Mesenchymal stem cell (in vitro differentiated cells and primary cell): ENCODE data around the gene TBX1.
A peak's percentile ranks its signal among the peaks of the same experiment; 100 is the strongest.

Experiments
- DNase-seq: peaks from one replicate; pipeline ENCODE4 v3.0.0-alpha.2; 2013
- H2AFZ ChIP-seq: one replicate; pipeline ENCODE4 v1.6.1; 2013; ENCODE audit warnings: low read depth, mild to moderate bottlenecking, control low read depth, inconsistent platforms, low read length, moderate library complexity
- H2AK5ac ChIP-seq: 2 replicates; pipeline ENCODE4 v1.6.1; 2013; ENCODE audit warnings: low read length, moderate library complexity, mild to moderate bottlenecking, inconsistent platforms; ENCODE audit not compliant: severe bottlenecking
- H2BK120ac ChIP-seq: one replicate; pipeline ENCODE4 v1.6.1; 2013; ENCODE audit warnings: low read depth, mild to moderate bottlenecking, inconsistent platforms, low read length, moderate library complexity
- H2BK12ac ChIP-seq, 2 experiments: one replicate each; pipeline ENCODE4 v1.6.1; 2013; ENCODE audit warnings: inconsistent platforms in 2 of 2, low read length in 2 of 2, mild to moderate bottlenecking in 2 of 2, moderate library complexity in 2 of 2, control low read depth in 1 of 2
- H2BK15ac ChIP-seq: one replicate; pipeline ENCODE4 v1.6.1; 2013; ENCODE audit warnings: mild to moderate bottlenecking, low read depth, inconsistent platforms; ENCODE audit not compliant: poor library complexity, severe bottlenecking
- H2BK5ac ChIP-seq: 2 replicates; pipeline ENCODE4 v1.6.1; 2013; ENCODE audit warnings: low read depth, mild to moderate bottlenecking, low read length, control low read depth, inconsistent platforms; ENCODE audit not compliant: poor library complexity, severe bottlenecking
- H3K14ac ChIP-seq, 2 experiments: one replicate each; pipeline ENCODE4 v1.6.1; 2013; ENCODE audit warnings: inconsistent platforms in 2 of 2, low read length in 2 of 2, control low read depth in 1 of 2, mild to moderate bottlenecking in 1 of 2, moderate library complexity in 1 of 2
- H3K18ac ChIP-seq, 2 experiments: one replicate each; pipeline ENCODE4 v1.6.1; 2013; ENCODE audit warnings: inconsistent platforms in 2 of 2, low read length in 2 of 2, control low read depth in 1 of 2, low read depth in 1 of 2, mild to moderate bottlenecking in 1 of 2
- H3K23ac ChIP-seq, 2 experiments: one replicate each; pipeline ENCODE4 v1.6.1; 2013; ENCODE audit warnings: inconsistent platforms in 2 of 2, low read length in 2 of 2, mild to moderate bottlenecking in 2 of 2, moderate library complexity in 2 of 2, control low read depth in 1 of 2
- H3K27ac ChIP-seq: 2 replicates; pipeline ENCODE4 v1.5.1; 2013; ENCODE audit warnings: mild to moderate bottlenecking, moderate library complexity, low read length, control low read depth, inconsistent platforms; ENCODE audit not compliant: poor library complexity, severe bottlenecking
- H3K27me3 ChIP-seq, 2 experiments: 2 replicates each; pipeline versions ENCODE4 v1.6.1 to v1.7.0; 2013; ENCODE audit warnings: low read length in 2 of 2, mild to moderate bottlenecking in 2 of 2, moderate library complexity in 2 of 2, control low read depth in 1 of 2, inconsistent platforms in 1 of 2; ENCODE audit not compliant: control insufficient read depth in 1 of 2, insufficient read depth in 1 of 2
- H3K36me3 ChIP-seq, 2 experiments: 2 replicates each; pipeline versions ENCODE4 v1.6.1 to v1.7.0; 2013; ENCODE audit warnings: low read length in 2 of 2, control low read depth in 1 of 2, inconsistent platforms in 1 of 2, low read depth in 1 of 2, mild to moderate bottlenecking in 1 of 2; ENCODE audit not compliant: insufficient read depth in 2 of 2, control insufficient read depth in 1 of 2
- H3K4ac ChIP-seq, 2 experiments: one replicate each; pipeline ENCODE4 v1.6.1; 2013; ENCODE audit warnings: inconsistent platforms in 2 of 2, low read length in 2 of 2, mild to moderate bottlenecking in 2 of 2, moderate library complexity in 2 of 2, control low read depth in 1 of 2, low read depth in 1 of 2
- H3K4me1 ChIP-seq: 2 replicates; pipeline ENCODE4 v1.6.1; 2013; ENCODE audit warnings: low read depth, low read length, control low read depth; ENCODE audit not compliant: control insufficient read depth, insufficient read depth
- H3K4me2 ChIP-seq: 2 replicates; pipeline ENCODE4 v1.6.1; 2013; ENCODE audit warnings: low read length, mild to moderate bottlenecking, inconsistent platforms; ENCODE audit not compliant: poor library complexity, severe bottlenecking
- H3K4me3 ChIP-seq, 2 experiments: 2 replicates each; pipeline versions ENCODE4 v1.5.1 to v1.7.0; 2013; ENCODE audit warnings: low read length in 2 of 2, mild to moderate bottlenecking in 2 of 2, control low read depth in 1 of 2, low read depth in 1 of 2; ENCODE audit not compliant: insufficient read depth in 1 of 2
- H3K79me1 ChIP-seq: replicated peaks from 2 replicates; pipeline ENCODE4 v1.6.1; 2013; ENCODE audit warnings: mild to moderate bottlenecking, control low read depth, low read length, inconsistent platforms; ENCODE audit not compliant: poor library complexity, severe bottlenecking
- H3K9ac ChIP-seq: 2 replicates; pipeline ENCODE4 v1.7.0; 2013; ENCODE audit warnings: mild to moderate bottlenecking, low read length, moderate library complexity
- H3K9me3 ChIP-seq: 2 replicates; pipeline ENCODE4 v1.7.0; 2013; ENCODE audit warnings: mild to moderate bottlenecking, low read length; ENCODE audit not compliant: control insufficient read depth
- H4K8ac ChIP-seq: one replicate; pipeline ENCODE4 v1.6.1; 2013; ENCODE audit warnings: inconsistent platforms, mild to moderate bottlenecking, low read length, moderate library complexity
- H4K91ac ChIP-seq: one replicate; pipeline ENCODE4 v1.6.1; 2013; ENCODE audit warnings: mild to moderate bottlenecking, low read length, inconsistent platforms
- WGBS: methylation state at CpG from one replicate; pipeline ENCODE4 v1.1.7; 2013; ENCODE audit warnings: mixed read lengths; 5-methylcytosine and 5-hydroxymethylcytosine counted together

The TBX1 gene

GRCh38 chr22:19729507-19729906 lies 31.1 kb upstream of the TBX1 start:
- no peak overlapping the region for H3K4ac ChIP-seq
- no peak overlapping the region for H2AFZ ChIP-seq
- no peak overlapping the region for H4K8ac ChIP-seq
- no peak overlapping the region for H2AK5ac ChIP-seq
- no peak overlapping the region for H2BK120ac ChIP-seq
- H3K9ac ChIP-seq: no peak overlapping the region
- H3K14ac ChIP-seq: no peak overlapping the region
- no peak overlapping the region for H4K91ac ChIP-seq
- H2BK12ac ChIP-seq: no peak overlapping the region
- H3K79me1 ChIP-seq: no peaks in the 10 kb centered on the region
- H3K27ac ChIP-seq: no peak overlapping the region
- H3K27me3 ChIP-seq: peaks cover 20 to 47% of the 10 kb centered on the region in 2 experiments
- H3K18ac ChIP-seq: no peak overlapping the region
- H2BK15ac ChIP-seq: no peak overlapping the region
- no peak overlapping the region for H3K4me3 ChIP-seq
- peaks cover 8% of the 10 kb centered on the region for H3K4me1 ChIP-seq
- no peak overlapping the region for H3K23ac ChIP-seq
- H3K36me3 ChIP-seq: no peaks in the 10 kb centered on the region
- 87% methylated on average over 8 of the region's 9 CpGs for WGBS
- no peak for DNase-seq
- no peak overlapping the region for H2BK5ac ChIP-seq
- no peak overlapping the region for H3K4me2 ChIP-seq
- H3K9me3 ChIP-seq: no peaks in the 10 kb centered on the region

- peak overlapping the region; percentile 75 for H3K9ac ChIP-seq
- no peak overlapping the region for H3K4me3 ChIP-seq
- H3K36me3 ChIP-seq: no peaks in the 10 kb centered on the region
- peak overlapping the region; percentile 96 for H4K8ac ChIP-seq
- H3K14ac ChIP-seq: no peak overlapping the region
- H2BK120ac ChIP-seq: no peak overlapping the region
- peak overlapping the region; percentile 59 for H4K91ac ChIP-seq
- H3K27me3 ChIP-seq: peaks cover 13 to 46% of the 10 kb centered on the region in 2 experiments
- H3K18ac ChIP-seq: peak overlapping the region; percentile 40 to 58
- H3K4me2 ChIP-seq: no peak overlapping the region
- peak overlapping the region in 1 of 2 experiments; percentile 43 for H2BK12ac ChIP-seq
- H3K4me1 ChIP-seq: peaks cover 7% of the 10 kb centered on the region
- WGBS: 96% methylated on average over 8 of the region's 8 CpGs
- DNase-seq: no peak
- no peak overlapping the region for H3K23ac ChIP-seq
- no peak overlapping the region for H2BK15ac ChIP-seq
- H3K9me3 ChIP-seq: no peaks in the 10 kb centered on the region
- peak overlapping the region in 1 of 2 experiments; percentile 28 for H3K4ac ChIP-seq
- H2AK5ac ChIP-seq: no peak overlapping the region
- no peak overlapping the region for H3K27ac ChIP-seq
- no peaks in the 10 kb centered on the region for H3K79me1 ChIP-seq
- peak overlapping the region; percentile 43 for H2AFZ ChIP-seq
- H2BK5ac ChIP-seq: no peak overlapping the region
Measured at GRCh38 chr22:19730198-19730597, 30.4 kb upstream of the TBX1 start.

- no peaks in the 10 kb centered on the region for H3K9me3 ChIP-seq
- H2BK15ac ChIP-seq: no peak overlapping the region
- peak overlapping the region; percentile 40 to 58 for H3K18ac ChIP-seq
- peak overlapping the region; percentile 41 to 69 for H3K4me3 ChIP-seq
- H3K36me3 ChIP-seq: no peaks in the 10 kb centered on the region
- H3K27me3 ChIP-seq: peaks cover 9 to 48% of the 10 kb centered on the region in 2 experiments
- peak overlapping the region in 1 of 2 experiments; percentile 1 for H3K14ac ChIP-seq
- peaks cover 7% of the 10 kb centered on the region for H3K4me1 ChIP-seq
- H3K27ac ChIP-seq: no peak overlapping the region
- H2BK120ac ChIP-seq: no peak overlapping the region
- peak overlapping the region; percentile 59 for H4K91ac ChIP-seq
- H3K4me2 ChIP-seq: peak overlapping the region; percentile 67
- no peak overlapping the region for H3K23ac ChIP-seq
- H3K9ac ChIP-seq: peak overlapping the region; percentile 75
- H3K4ac ChIP-seq: no peak overlapping the region
- peak overlapping the region in 1 of 2 experiments; percentile 43 for H2BK12ac ChIP-seq
- no peak overlapping the region for H2AK5ac ChIP-seq
- WGBS: 5% methylated on average over 47 of the region's 48 CpGs
- peak overlapping the region; percentile 43 for H2AFZ ChIP-seq
- H2BK5ac ChIP-seq: no peak overlapping the region
- H4K8ac ChIP-seq: peak overlapping the region; percentile 96
- DNase-seq: peak; percentile 72
- no peaks in the 10 kb centered on the region for H3K79me1 ChIP-seq
Measured at GRCh38 chr22:19730655-19731360, 29.8 kb upstream of the TBX1 start.

GRCh38 chr22:19731361-19732135 lies 29.0 kb upstream of the TBX1 start:
- Histone ChIP-seq H4K91ac (no peak overlapping the region), H3K79me1 (no peaks in the 10 kb centered on the region), H3K4me1 (peaks cover 9% of the 10 kb centered on the region), H3K14ac (no peak overlapping the region), H3K36me3 (no peaks in the 10 kb centered on the region), H3K27ac (no peak overlapping the region), H3K9me3 (no peaks in the 10 kb centered on the region), H3K18ac (no peak overlapping the region), H2BK5ac (no peak overlapping the region), H2BK15ac (no peak overlapping the region), H2AK5ac (no peak overlapping the region), H2AFZ (no peak overlapping the region), H4K8ac (no peak overlapping the region), H3K4ac (no peak overlapping the region), H3K4me3 (no peak overlapping the region), H2BK12ac (no peak overlapping the region), H3K27me3 (peaks cover 14 to 53% of the 10 kb centered on the region in 2 experiments), H3K23ac (no peak overlapping the region), H2BK120ac (no peak overlapping the region), H3K9ac (no peak overlapping the region), H3K4me2 (no peak overlapping the region)
- 60% methylated on average over 9 of the region's 21 CpGs for WGBS
- no peak for DNase-seq
